Psoas muscle (tissue), 8 donors: Measurements from ENCODE around the gene OR2C3. TPM values are rescaled to one million over a fixed set of nuclear protein-coding genes. Genes with fewer than 3 reads are reported as not detected.

Experiments used
- ATAC-seq, 4 donors: fragments of 200-7000 bp; cut with Tn5 transposase; one replicate each; pipeline ENCODE4 v1.9.1; 2020; ENCODE audit warnings: moderate library complexity in 3 of 4, mild to moderate bottlenecking in 2 of 4
- DNase-seq, 2 donors: peaks; one replicate each; pipeline ENCODE4 v3.0.0-alpha.2; 2020
- H3K27ac ChIP-seq: fragments of 200-600 bp; one replicate; pipeline ENCODE4 v1.8.0; 2022
- H3K27me3 ChIP-seq, 3 donors: fragments of 200-600 bp in 1 of 3; one replicate each; pipeline versions ENCODE4 v1.6.1 to v1.8.0; 2013 to 2022; ENCODE audit warnings: low read length in 2 of 3, mild to moderate bottlenecking in 2 of 3, moderate library complexity in 1 of 3; ENCODE audit not compliant: insufficient read depth in 3 of 3
- H3K36me3 ChIP-seq, 2 donors: fragments of 200-600 bp in 1 of 2; one replicate each; pipeline versions ENCODE4 v1.6.1 to v1.8.0; 2013 to 2022; ENCODE audit warnings: low read depth in 1 of 2, mild to moderate bottlenecking in 1 of 2, moderate library complexity in 1 of 2; ENCODE audit not compliant: insufficient read depth in 1 of 2
- H3K4me1 ChIP-seq: fragments of 200-600 bp; one replicate; pipeline ENCODE4 v1.8.0; 2022
- H3K4me3 ChIP-seq: fragments of 200-600 bp; one replicate; pipeline ENCODE4 v1.8.0; 2022; ENCODE audit warnings: mild to moderate bottlenecking
- H3K9me3 ChIP-seq: fragments of 200-600 bp; one replicate; pipeline ENCODE4 v1.8.0; 2022
- CTCF ChIP-seq: fragments of 200-600 bp; IDR thresholded peaks from one replicate; pipeline ENCODE4 v1.8.0; 2022; ENCODE audit warnings: antibody characterized with exemption
- WGBS, 3 donors: extraction: QIAGEN DNeasy Blood & Tissue Kit; methylation state at CpG; one replicate each; pipeline versions ENCODE4 v1.1.6 to v1.1.7; 2013; 5-methylcytosine and 5-hydroxymethylcytosine counted together
- intact Hi-C, 2 donors: fragments of 100-400 bp; cut with DNase I; formaldehyde crosslinking; loops; one replicate each; pipeline versions ENCODE4 v1.11.0 to v1.14.2; 2022
- polyA plus RNA-seq, 3 donors: library from polyadenylated mRNA; stranded (reverse); fragments of 200-250 nt; gene quantifications; one replicate each; pipeline ENCODE4 v1.2.3, GENCODE V29; 2013
- total RNA-seq, 4 donors: library from RNA; stranded (reverse); fragmentation: NEBNext Ultra II Directional in 2 of 4; extraction: Animal tissue kit (Norgen Biotek cat#: 25700) in 2 of 4; gene quantifications; one replicate each; pipeline versions ENCODE4 v1.2.1 to v1.2.4, GENCODE V29; 2021 to 2023
- donor health status: healthy with polysubstance abuse.
- donor health status: DM: no; HTN: no; CAD: no; lungs with moderate emphysema.
- donor health status: Bipolar disorder and iron deficiency.
- donor health status: healthy.
- donor health status: DM: yes; HTN: yes; CAD: no.
- donor health status: DM: no; HTN: no; CAD: no.
- donor health status: DM: no; HTN: no; CAD: no.
- donor health status: DM: yes; HTN: yes; CAD: no.

OR2C3 gene
- total and polyA plus RNA-seq, 7 donors = 0.01 TPM; not detected in 5

- H3K4me3 ChIP-seq = no peak overlapping the region
- no peaks in the 10 kb centered on the region for H3K9me3 ChIP-seq
- no peaks in the 10 kb centered on the region for H3K4me1 ChIP-seq
- H3K27me3 ChIP-seq = no peaks in the 10 kb centered on the region
- TF ChIP-seq CTCF = no peak
- no peak for ATAC-seq
- no peaks in the 10 kb centered on the region for H3K36me3 ChIP-seq
- no peak overlapping the region for H3K27ac ChIP-seq
- 56 to 65% (median 60%) methylated on average over 9 of the region's 9 CpGs for WGBS, 3 donors
- intact Hi-C loops = no loop called here
- no peak for DNase-seq
These were observed 26.0 kb upstream of the OR2C3 start for GRCh38 chr1:247562198-247562597.

- no peak for DNase-seq
- Histone ChIP-seq H3K27me3 (no peaks in the 10 kb centered on the region), H3K4me1 (no peaks in the 10 kb centered on the region), H3K27ac (no peak overlapping the region), H3K4me3 (no peak overlapping the region), H3K36me3 (no peaks in the 10 kb centered on the region), H3K9me3 (no peaks in the 10 kb centered on the region)
- WGBS, 3 donors = 71 to 74% (median 71%) methylated on average over 10 of the region's 10 CpGs
- no peak for ATAC-seq
- intact Hi-C loops = no loop called here
- TF ChIP-seq CTCF = no peak
These were observed 25.5 kb upstream of the OR2C3 start for GRCh38 chr1:247561711-247562110.

GRCh38 chr1:247557926-247558674, 21.9 kb upstream of the OR2C3 start:
- H3K4me1 ChIP-seq = no peaks in the 10 kb centered on the region
- ATAC-seq (no peak), DNase-seq (no peak)
- no peak overlapping the region for H3K4me3 ChIP-seq
- no peak for TF ChIP-seq CTCF
- no peaks in the 10 kb centered on the region for H3K27me3 ChIP-seq
- 79 to 85% (median 81%) methylated on average over 2 of the region's 2 CpGs for WGBS, 3 donors
- H3K9me3 ChIP-seq = no peaks in the 10 kb centered on the region
- H3K27ac ChIP-seq = no peak overlapping the region
- H3K36me3 ChIP-seq = no peaks in the 10 kb centered on the region
- intact Hi-C loops = no loop called here

- no peak overlapping the region for H3K4me3 ChIP-seq
- TF ChIP-seq CTCF = no peak
- 65 to 80% (median 68%) methylated on average over 2 of the region's 2 CpGs for WGBS, 3 donors
- H3K4me1 ChIP-seq = no peaks in the 10 kb centered on the region
- H3K27ac ChIP-seq = no peak overlapping the region
- H3K27me3 ChIP-seq = no peaks in the 10 kb centered on the region
- DNase-seq (no peak), ATAC-seq (no peak)
- no peaks in the 10 kb centered on the region for H3K36me3 ChIP-seq
- no peaks in the 10 kb centered on the region for H3K9me3 ChIP-seq
- intact Hi-C loops = no loop called here
These were observed 16.0 kb upstream of the OR2C3 start for GRCh38 chr1:247552231-247552630.

- TF ChIP-seq CTCF = no peak
- ATAC-seq = no peak
These were observed 15.5 kb upstream of the OR2C3 start for GRCh38 chr1:247551721-247552120.

More at GRCh38 chr1:247551721-247552120, 15.5 kb upstream of the OR2C3 start:
- Histone ChIP-seq H3K9me3 (no peaks in the 10 kb centered on the region), H3K27me3 (no peaks in the 10 kb centered on the region), H3K36me3 (no peaks in the 10 kb centered on the region), H3K27ac (no peak overlapping the region), H3K4me1 (no peaks in the 10 kb centered on the region), H3K4me3 (no peak overlapping the region)
- DNase-seq = no peak
- intact Hi-C loops = no loop called here
- WGBS, 3 donors = 33 to 62% (median 33%) methylated on average over 1 of the region's 1 CpG
